ENCODE results near the gene CTDSPL. TPM values are rescaled to one million over a fixed set of nuclear protein-coding genes. Genes with fewer than 3 reads are reported as not detected.

Gene CTDSPL
- polyA plus RNA-seq, 1 experiment: 40.4 TPM

DNA sequence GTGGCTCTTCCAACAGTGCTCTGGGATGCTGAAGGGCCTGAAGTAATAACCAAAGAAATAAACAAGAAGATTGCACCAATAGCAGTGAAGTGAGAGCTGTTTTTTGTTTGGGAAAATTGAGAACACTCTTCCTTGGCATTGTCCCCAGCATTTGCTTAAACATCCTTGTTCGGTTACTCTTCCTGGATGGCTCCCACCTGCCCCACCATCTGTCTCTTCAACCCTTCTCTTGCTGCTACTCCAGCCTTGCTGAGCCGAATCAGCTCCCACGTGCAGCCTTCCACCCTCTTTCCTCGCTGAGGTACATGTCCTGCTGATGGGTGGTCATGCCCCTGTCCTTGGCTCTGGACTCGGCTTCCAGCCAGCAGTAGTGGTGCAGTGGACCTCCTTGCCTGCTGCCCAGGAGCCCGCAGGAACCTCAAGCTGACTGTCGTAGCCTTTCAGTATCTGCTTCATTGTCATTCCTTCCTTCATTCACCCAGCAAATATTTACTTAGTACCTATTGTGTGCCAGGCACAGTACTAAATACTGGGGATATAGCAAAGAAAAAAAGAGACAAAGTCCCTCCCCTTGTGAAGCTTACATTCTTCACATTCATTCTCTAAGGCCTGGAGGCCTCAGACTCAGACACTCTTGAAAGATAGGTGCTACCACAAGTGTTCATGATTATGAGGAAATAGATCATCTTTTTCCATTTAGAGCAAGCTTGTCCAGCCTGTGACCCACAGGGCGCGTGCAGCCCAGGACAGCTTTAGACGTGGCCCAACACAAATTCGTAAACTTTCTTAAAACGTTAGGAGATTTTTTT lies 111.8 kb downstream of the CTDSPL start:
- ChIA-PET CTCF (interaction anchor here (0.9 to 4.2 kb wide), 16 partner anchors 10 to 120 kb away, joined by 3 to 59 read pairs (median 4); no protein-coding TSS in a partner anchor), POLR2A (interaction anchor here (0.5 to 0.9 kb wide), 2 partner anchors 11 to 24 kb away, joined by 3 read pairs; no protein-coding TSS in a partner anchor)
- TF ChIP-seq, protein P1, sequence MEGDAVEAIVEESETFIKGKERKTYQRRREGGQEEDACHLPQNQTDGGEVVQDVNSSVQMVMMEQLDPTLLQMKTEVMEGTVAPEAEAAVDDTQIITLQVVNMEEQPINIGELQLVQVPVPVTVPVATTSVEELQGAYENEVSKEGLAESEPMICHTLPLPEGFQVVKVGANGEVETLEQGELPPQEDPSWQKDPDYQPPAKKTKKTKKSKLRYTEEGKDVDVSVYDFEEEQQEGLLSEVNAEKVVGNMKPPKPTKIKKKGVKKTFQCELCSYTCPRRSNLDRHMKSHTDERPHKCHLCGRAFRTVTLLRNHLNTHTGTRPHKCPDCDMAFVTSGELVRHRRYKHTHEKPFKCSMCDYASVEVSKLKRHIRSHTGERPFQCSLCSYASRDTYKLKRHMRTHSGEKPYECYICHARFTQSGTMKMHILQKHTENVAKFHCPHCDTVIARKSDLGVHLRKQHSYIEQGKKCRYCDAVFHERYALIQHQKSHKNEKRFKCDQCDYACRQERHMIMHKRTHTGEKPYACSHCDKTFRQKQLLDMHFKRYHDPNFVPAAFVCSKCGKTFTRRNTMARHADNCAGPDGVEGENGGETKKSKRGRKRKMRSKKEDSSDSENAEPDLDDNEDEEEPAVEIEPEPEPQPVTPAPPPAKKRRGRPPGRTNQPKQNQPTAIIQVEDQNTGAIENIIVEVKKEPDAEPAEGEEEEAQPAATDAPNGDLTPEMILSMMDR (IDR thresholded peaks at IDR 0.05; ENCODE audit: low read depth, low read length): no peak
- no peaks in the 10 kb centered on the region for H3K27me3 ChIP-seq (ENCODE audit: control insufficient read depth, insufficient read depth, low read length)
- no peak overlapping the region for H3K4me3 ChIP-seq (ENCODE audit: low read depth, low read length)
- peak; percentile 18 for DNase-seq (ENCODE audit: low read depth, low spot score)
- no peaks in the 10 kb centered on the region for H3K9me3 ChIP-seq (ENCODE audit: control insufficient read depth, insufficient read depth, low read length)
- no peak overlapping the region for H3K27ac ChIP-seq (ENCODE audit: low read depth, low read length)

DNA sequence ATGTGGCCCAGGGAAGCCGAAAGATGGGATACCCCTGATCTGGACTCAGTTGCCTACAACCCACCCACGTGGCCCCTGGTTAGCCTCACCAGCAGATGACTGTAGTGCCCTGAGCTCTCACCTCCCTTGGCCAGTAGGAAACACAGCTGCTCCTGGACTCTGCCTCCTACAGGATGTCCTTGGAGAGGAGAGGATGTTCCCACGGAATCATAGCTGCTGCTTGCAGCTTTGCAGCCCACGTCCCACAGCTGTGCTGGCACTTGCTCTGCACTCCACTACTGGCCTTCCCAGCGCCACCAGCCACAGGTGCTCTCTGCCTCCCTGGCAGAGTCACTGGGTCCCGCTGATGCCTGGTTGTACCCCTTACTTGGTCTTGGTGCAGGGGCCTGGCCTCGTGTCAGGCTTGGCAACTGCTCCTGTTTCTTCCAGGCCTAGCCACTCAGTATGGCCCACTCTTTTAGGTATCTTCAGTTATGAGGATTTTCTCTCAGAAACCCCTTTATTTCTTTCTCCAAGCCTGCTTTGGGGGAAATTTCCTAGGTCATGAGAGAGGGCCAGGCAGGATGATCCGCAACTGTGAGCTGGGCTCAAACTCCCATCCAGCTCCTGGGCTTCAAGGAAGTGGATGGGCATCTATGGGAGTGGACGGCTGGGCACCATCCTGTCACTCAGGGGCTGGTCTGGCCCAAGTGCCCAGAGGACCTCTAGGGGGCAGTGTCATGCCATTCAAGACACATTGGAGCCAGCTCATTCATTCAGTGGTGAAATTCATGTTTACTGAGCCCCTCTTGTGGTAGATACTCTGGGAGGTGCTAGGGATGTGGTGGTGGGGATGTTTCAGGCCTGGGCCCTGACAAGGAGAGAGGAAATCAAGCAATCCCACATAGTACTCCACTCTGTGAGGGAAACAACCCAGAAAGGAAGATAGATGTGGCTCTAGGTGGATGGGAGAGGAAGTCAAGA lies 112.7 kb downstream of the CTDSPL start:
- no peak for DNase-seq (ENCODE audit: low read depth, low spot score)
- no peak overlapping the region for H3K27ac ChIP-seq (ENCODE audit: low read depth, low read length)
- ChIA-PET POLR2A (interaction anchor here (0.9 kb wide), 1 partner anchor 23 kb away, joined by 3 read pairs; no protein-coding TSS in a partner anchor), CTCF (interaction anchor here (0.7 to 4.2 kb wide), 31 partner anchors 8 to 121 kb away, joined by 3 to 59 read pairs (median 4); no protein-coding TSS in a partner anchor)
- TF ChIP-seq, protein P1 (IDR thresholded peaks at IDR 0.05; ENCODE audit: low read depth, low read length): peak; percentile 73
- H3K4me3 ChIP-seq (ENCODE audit: low read depth, low read length): no peak overlapping the region
- no peaks in the 10 kb centered on the region for H3K9me3 ChIP-seq (ENCODE audit: control insufficient read depth, insufficient read depth, low read length)
- H3K27me3 ChIP-seq (ENCODE audit: control insufficient read depth, insufficient read depth, low read length): no peaks in the 10 kb centered on the region

DNA sequence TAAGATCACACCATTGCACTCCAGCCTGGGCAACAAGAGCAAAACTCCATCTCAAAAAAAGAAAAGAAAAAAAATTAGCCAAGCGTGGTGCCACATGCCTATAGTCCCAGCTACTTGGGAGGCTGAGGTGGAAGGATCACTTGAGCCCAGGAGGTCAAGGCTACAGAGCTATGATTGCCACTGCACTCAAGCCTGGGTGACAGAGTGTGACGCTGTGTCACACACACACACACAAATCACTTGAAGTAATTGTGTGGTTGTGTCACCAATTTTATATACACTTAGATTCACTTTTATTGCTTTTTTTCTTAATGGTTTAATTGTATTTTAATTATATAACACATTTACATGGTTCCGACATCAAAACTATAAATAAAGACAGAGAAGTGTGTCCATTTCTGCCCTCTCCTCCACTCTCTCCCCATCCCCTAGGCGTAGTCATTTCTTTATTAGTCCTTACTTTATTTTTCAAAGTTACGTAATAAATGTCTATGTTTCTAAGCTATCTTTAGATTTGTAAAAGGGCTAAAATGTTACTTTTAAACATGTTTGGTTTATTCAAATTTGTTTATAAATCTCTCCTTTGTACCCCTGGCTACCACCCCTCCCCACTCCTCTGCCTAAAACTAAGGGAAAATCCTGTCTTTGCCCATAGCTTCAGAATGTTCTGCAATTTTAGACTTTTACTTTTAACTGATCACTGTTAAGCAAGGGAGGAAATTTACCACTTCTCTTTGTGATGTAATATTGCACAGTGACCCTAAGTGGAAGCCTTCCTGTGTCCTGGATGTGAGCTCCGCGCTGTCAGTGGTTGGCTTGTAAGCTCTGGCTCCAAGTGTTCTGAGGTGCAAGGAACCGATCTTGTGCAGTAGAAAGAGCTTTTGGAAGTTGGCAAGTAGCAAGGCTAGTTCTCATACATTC lies 118.1 kb downstream of the CTDSPL start:
- ChIA-PET POLR2A (interaction anchor here (1.1 kb wide), 1 partner anchor 14 kb away, joined by 5 read pairs; no protein-coding TSS in a partner anchor), CTCF (interaction anchor here (1.4 to 4.3 kb wide), 3 partner anchors 12 to 124 kb away, joined by 8 to 20 read pairs (median 12); no protein-coding TSS in a partner anchor)
- H3K27ac ChIP-seq (ENCODE audit: low read depth, low read length): no peak overlapping the region
- no peak for DNase-seq (ENCODE audit: low read depth, low spot score)
- no peak overlapping the region for H3K4me3 ChIP-seq (ENCODE audit: low read depth, low read length)
- TF ChIP-seq, protein P1 (IDR thresholded peaks at IDR 0.05; ENCODE audit: low read depth, low read length): no peak
- no peaks in the 10 kb centered on the region for H3K9me3 ChIP-seq (ENCODE audit: control insufficient read depth, insufficient read depth, low read length)
- H3K27me3 ChIP-seq (ENCODE audit: control insufficient read depth, insufficient read depth, low read length): no peaks in the 10 kb centered on the region

DNA sequence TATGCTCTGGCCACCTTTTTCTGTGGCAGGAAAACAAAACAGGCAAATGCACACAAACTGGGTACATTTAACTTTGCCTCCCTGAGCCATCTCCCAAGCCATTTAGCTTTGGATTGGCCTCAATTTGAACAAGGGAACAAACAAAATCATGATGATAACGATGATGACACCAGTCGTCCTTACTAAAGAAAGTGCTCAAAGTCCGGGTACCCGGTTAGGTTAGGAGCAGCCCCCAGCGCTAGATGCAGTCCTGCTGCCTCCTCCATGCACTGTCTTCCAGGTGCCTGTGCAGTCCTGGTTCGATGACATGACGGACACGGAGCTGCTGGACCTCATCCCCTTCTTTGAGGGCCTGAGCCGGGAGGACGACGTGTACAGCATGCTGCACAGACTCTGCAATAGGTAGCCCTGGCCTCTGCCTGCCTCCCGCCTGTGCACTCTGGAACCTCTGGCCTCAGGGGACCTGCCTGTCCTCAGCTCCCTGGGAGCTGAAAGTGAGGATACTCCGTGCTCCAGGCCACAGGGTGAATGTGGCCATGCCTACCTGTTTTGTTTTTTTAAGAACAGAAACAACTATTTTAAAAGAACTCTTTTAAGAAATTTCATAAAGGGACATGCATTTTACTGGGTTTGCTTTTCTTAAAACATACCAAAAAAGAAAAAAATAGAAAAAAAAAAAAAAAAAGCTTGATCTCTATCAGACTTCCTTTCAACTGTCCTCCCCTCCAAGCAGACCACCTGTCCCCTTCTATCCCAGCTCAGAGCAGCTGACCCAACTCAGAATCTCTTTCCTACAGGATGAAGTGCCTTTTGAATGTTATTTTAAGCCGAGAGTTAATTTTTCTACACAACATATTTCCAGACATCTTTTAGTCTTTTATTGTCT lies 119.0 kb downstream of the CTDSPL start:
- H3K27ac ChIP-seq (ENCODE audit: low read depth, low read length): no peak overlapping the region
- no peak overlapping the region for H3K4me3 ChIP-seq (ENCODE audit: low read depth, low read length)
- DNase-seq (ENCODE audit: low read depth, low spot score): no peak

More for the DNA sequence above, 119.0 kb downstream of the CTDSPL start:
- TF ChIP-seq, protein P1 (IDR thresholded peaks at IDR 0.05; ENCODE audit: low read depth, low read length): no peak
- POLR2A ChIA-PET: interaction anchor here (0.6 to 1.1 kb wide), 3 partner anchors 14 to 180 kb away, joined by 3 to 5 read pairs (median 4); no protein-coding TSS in a partner anchor
- CTCF ChIA-PET: interaction anchor here (0.6 to 4.3 kb wide), 4 partner anchors 13 to 431 kb away, joined by 3 to 20 read pairs (median 6); no protein-coding TSS in a partner anchor
- Histone ChIP-seq H3K27me3 (ENCODE audit: control insufficient read depth, insufficient read depth, low read length) (no peaks in the 10 kb centered on the region), H3K9me3 (ENCODE audit: control insufficient read depth, insufficient read depth, low read length) (no peaks in the 10 kb centered on the region)

Measured in AG04450 (cell line).